Breast epithelium (tissue), 4 donors: ENCODE data around the gene C1QTNF9. TPM values are rescaled to one million over a fixed set of nuclear protein-coding genes. Genes with fewer than 3 reads are reported as not detected.
"Not testable (repeated sequence)": the region's sequence is repeated elsewhere in the genome, so short reads cannot be mapped to it uniquely, and the experiment has no call there.

Experiments
- DNase-seq, 2 donors: peaks; one replicate each; pipeline ENCODE4 v3.0.0-alpha.2; 2019; ENCODE audit warnings: low spot score in 2 of 2
- H3K27ac ChIP-seq, 2 donors: fragments of 200-600 bp; sonication (generic) in 1 of 2; one replicate each; pipeline ENCODE4 v1.5.1; 2016 to 2019; ENCODE audit warnings: mild to moderate bottlenecking in 1 of 2
- H3K27me3 ChIP-seq, 2 donors: fragments of 200-600 bp; sonication (generic) in 1 of 2; one replicate each; pipeline versions ENCODE4 v1.5.1 to v1.6.0; 2017 to 2019; ENCODE audit warnings: control low read depth in 1 of 2, mild to moderate bottlenecking in 1 of 2
- H3K36me3 ChIP-seq: fragments of 200-600 bp; one replicate; pipeline ENCODE4 v1.5.1; 2019
- H3K4me1 ChIP-seq, 2 donors: fragments of 200-600 bp; sonication (generic); one replicate each; pipeline ENCODE4 v1.5.1; 2016 to 2019; ENCODE audit warnings: control low read depth in 1 of 2
- H3K4me3 ChIP-seq, 3 donors: fragments of 200-600 bp; sonication (generic); 1 replicate in 2 of 3; 2 replicates in 1 of 3; pipeline ENCODE4 v1.5.1; 2016 to 2019; ENCODE audit warnings: mild to moderate bottlenecking in 3 of 3, moderate library complexity in 2 of 3
- H3K9me3 ChIP-seq, 2 donors: fragments of 200-600 bp; sonication (generic) in 1 of 2; one replicate each; pipeline ENCODE4 v1.5.1; 2016 to 2019; ENCODE audit warnings: control low read depth in 1 of 2
- POLR2A ChIP-seq: fragments of 450-650 bp; IDR thresholded peaks from one replicate; pipeline ENCODE4 v1.6.1; 2016; ENCODE audit warnings: antibody characterized with exemption, mild to moderate bottlenecking, moderate library complexity
- POLR2AphosphoS5 ChIP-seq, 3 donors: sonication (generic); formaldehyde crosslinking; IDR thresholded peaks; one replicate each; pipeline ENCODE4 v1.6.1; 2017; ENCODE audit warnings: antibody characterized with exemption in 3 of 3
- intact Hi-C: fragments of 100-400 bp; cut with DNase I; formaldehyde crosslinking; loops from one replicate; pipeline ENCODE4 v1.15.1; 2023; ENCODE audit warnings: low total_unique reads
- total RNA-seq, 3 donors: library from RNA; depleted of rRNA; stranded (reverse); fragments of >200 nt; gene quantifications; one replicate each; pipeline ENCODE4 v1.1.0, GENCODE V29; 2016
- TF ChIP-seq, protein P1 (sequence below), 3 donors: fragments of 450-650 bp; IDR thresholded peaks; one replicate each; pipeline ENCODE4 v1.5.1; 2016 to 2017; ENCODE audit warnings: antibody characterized with exemption in 3 of 3, mild to moderate bottlenecking in 3 of 3, moderate library complexity in 3 of 3

The C1QTNF9 gene
- total RNA-seq, 3 donors from 2014 or later: 0.15 to 0.64 TPM; not detected in 1

- Histone ChIP-seq H3K9me3 (no peaks in the 10 kb centered on the region), H3K4me1 (no peaks in the 10 kb centered on the region), H3K36me3 (no peaks in the 10 kb centered on the region), H3K27me3 (no peaks in the 10 kb centered on the region), H3K27ac (no peak overlapping the region), H3K4me3 (no peak overlapping the region)
- intact Hi-C loops: no loop called here
- DNase-seq: no peak
- TF ChIP-seq POLR2AphosphoS5 (IDR thresholded peaks at IDR 0.05) (no peak), POLR2A (no peak)
- TF ChIP-seq, protein P1, sequence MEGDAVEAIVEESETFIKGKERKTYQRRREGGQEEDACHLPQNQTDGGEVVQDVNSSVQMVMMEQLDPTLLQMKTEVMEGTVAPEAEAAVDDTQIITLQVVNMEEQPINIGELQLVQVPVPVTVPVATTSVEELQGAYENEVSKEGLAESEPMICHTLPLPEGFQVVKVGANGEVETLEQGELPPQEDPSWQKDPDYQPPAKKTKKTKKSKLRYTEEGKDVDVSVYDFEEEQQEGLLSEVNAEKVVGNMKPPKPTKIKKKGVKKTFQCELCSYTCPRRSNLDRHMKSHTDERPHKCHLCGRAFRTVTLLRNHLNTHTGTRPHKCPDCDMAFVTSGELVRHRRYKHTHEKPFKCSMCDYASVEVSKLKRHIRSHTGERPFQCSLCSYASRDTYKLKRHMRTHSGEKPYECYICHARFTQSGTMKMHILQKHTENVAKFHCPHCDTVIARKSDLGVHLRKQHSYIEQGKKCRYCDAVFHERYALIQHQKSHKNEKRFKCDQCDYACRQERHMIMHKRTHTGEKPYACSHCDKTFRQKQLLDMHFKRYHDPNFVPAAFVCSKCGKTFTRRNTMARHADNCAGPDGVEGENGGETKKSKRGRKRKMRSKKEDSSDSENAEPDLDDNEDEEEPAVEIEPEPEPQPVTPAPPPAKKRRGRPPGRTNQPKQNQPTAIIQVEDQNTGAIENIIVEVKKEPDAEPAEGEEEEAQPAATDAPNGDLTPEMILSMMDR (IDR thresholded peaks at IDR 0.05): no peak
These were observed 44.4 kb downstream of the C1QTNF9 start for GRCh38 chr13:24353736-24354135.

GRCh38 chr13:24355103-24355502 is 45.7 kb downstream of the C1QTNF9 start:
- Histone ChIP-seq H3K27ac (no peak overlapping the region), H3K36me3 (no peaks in the 10 kb centered on the region), H3K27me3 (no peaks in the 10 kb centered on the region), H3K4me1 (no peaks in the 10 kb centered on the region), H3K4me3 (no peak overlapping the region), H3K9me3 (no peaks in the 10 kb centered on the region)
- TF ChIP-seq, protein P1 (IDR thresholded peaks at IDR 0.05): no peak
- TF ChIP-seq POLR2AphosphoS5 (IDR thresholded peaks at IDR 0.05) (no peak), POLR2A (no peak)
- intact Hi-C loops: no loop called here
- no peak for DNase-seq

DNA sequence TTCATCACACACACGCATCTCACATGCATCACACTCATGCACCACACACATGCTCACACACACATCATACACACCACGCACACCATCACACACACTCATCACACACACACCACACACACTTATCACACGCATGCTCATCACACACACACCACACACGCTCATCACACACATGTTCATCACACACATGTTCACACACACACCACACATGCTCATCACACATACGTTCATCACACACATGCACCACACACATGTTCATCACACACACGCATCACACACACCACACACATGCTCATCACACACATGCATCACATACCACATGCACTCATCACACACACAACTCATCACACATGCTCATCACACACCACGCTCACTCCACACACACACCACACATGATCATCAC is 46.9 kb downstream of the C1QTNF9 start:
- TF ChIP-seq POLR2AphosphoS5 (IDR thresholded peaks at IDR 0.05) (no peak), POLR2A (no peak)
- TF ChIP-seq, protein P1 (IDR thresholded peaks at IDR 0.05): no peak
- H3K36me3 ChIP-seq: no peaks in the 10 kb centered on the region
- no peaks in the 10 kb centered on the region for H3K4me1 ChIP-seq
- no peak overlapping the region for H3K4me3 ChIP-seq
- no peak overlapping the region for H3K27ac ChIP-seq
- no peak for DNase-seq
- intact Hi-C loops: no loop called here
- no peaks in the 10 kb centered on the region for H3K9me3 ChIP-seq
- H3K27me3 ChIP-seq: no peaks in the 10 kb centered on the region

DNA sequence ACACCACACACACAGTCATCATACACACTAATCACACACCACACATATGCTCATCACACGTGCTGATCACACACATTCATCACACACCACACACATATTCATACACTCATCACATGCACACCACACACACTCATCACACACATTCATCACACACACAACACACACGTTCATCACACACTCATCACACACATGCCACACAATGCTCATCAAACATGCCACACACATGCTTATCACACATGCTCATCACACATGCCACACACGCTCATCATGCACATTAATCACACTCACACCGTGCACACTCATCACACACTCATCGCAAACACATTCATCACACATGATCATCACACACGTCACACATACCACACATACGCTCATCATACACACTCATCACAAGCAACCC is 47.5 kb downstream of the C1QTNF9 start:
- Histone ChIP-seq H3K36me3 (no peaks in the 10 kb centered on the region), H3K4me1 (no peaks in the 10 kb centered on the region), H3K4me3 (no peak overlapping the region), H3K27me3 (no peaks in the 10 kb centered on the region), H3K9me3 (no peaks in the 10 kb centered on the region), H3K27ac (no peak overlapping the region)
- TF ChIP-seq, protein P1 (IDR thresholded peaks at IDR 0.05): no peak
- no peak for DNase-seq
- intact Hi-C loops: no loop called here

DNA sequence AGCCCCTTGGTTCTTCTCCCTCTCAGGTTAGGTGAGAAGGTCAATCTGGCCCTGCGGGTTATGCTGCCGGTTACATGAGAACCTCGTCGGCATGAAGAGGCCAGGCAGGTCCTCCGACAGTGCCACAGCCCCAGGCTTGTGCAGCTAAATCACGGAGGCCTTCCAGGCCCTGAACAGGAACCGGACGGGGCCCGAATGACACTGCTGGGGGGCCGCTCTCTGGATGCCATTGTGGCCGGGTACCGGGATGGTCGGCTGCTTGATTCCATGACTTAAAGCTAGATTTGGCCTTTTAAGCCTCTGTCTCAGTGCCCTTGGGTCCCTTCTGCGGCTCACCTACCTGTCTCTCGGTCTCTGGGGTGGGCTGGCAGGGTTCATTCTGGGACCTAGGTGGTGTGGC is 48.4 kb downstream of the C1QTNF9 start:
- no peaks in the 10 kb centered on the region for H3K27me3 ChIP-seq
- H3K9me3 ChIP-seq: no peaks in the 10 kb centered on the region
- H3K36me3 ChIP-seq: no peaks in the 10 kb centered on the region
- no peak for DNase-seq
- intact Hi-C loops: no loop called here
- no peak overlapping the region for H3K4me3 ChIP-seq
- H3K4me1 ChIP-seq: no peaks in the 10 kb centered on the region
- H3K27ac ChIP-seq: no peak overlapping the region
- TF ChIP-seq POLR2AphosphoS5 (IDR thresholded peaks at IDR 0.05) (no peak), POLR2A (no peak)
- TF ChIP-seq, protein P1 (IDR thresholded peaks at IDR 0.05): no peak

DNA sequence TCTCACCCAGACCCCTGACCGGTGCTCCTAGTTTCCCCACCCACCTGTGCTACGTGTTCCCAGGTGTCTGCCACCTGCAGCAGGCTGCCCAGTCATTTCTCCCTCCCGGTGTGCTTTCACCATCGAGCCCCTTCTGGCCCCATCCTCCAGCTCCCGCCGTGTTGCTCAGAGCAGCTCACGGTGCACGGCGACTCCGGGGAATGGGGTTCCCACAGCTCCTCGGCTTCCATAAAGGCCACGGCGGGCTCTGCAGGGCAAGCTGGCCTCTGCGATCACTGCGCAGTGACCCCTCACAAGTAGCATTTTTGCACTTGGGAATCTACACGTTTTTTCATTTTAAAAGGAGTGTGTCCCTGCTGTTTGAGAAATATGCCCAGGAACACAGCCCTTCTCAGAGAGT is 49.5 kb downstream of the C1QTNF9 start:
- intact Hi-C loops, DNase-seq: not testable (repeated sequence)

DNA sequence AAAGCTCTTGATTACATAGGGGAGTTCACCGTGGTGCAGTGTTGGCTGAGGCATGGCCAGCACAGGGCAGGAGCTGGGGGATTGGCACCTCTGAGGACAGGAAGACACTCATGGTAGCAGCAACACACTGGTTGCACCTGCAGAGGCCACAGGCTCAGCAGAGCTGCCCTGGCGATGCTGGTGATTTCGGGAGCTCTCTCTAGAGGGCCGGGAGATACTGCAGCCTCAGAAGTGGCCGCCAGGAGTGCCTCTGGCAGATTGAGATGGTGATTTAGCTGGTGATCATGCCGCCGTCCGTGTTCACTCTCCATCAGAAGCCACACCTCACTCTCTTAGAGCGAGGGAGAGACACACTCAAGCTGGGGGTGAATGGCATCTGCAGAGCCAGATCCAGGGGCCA is 49.9 kb downstream of the C1QTNF9 start:
- DNase-seq, H3K27ac ChIP-seq, H3K4me3 ChIP-seq, H3K9me3 ChIP-seq, intact Hi-C loops, H3K4me1 ChIP-seq, H3K36me3 ChIP-seq, H3K27me3 ChIP-seq: not testable (repeated sequence)

More for the DNA sequence above, 49.5 kb downstream of the C1QTNF9 start:
- H3K36me3 ChIP-seq, H3K9me3 ChIP-seq, H3K27ac ChIP-seq, H3K4me3 ChIP-seq, H3K27me3 ChIP-seq, H3K4me1 ChIP-seq: not testable (repeated sequence)
